GM19467 (cell line): Measurements from ENCODE around the gene ATXN7.

Experiments used
- ATAC-seq: cut with Tn5 transposase; IDR thresholded peaks from one replicate; pipeline ENCODE4 v1.9.1; 2021; ENCODE audit warnings: mild to moderate bottlenecking, moderate library complexity; ENCODE audit not compliant: unreplicated experiment

ATXN7 gene

GRCh38 chr3:63960048-63960711 is 96.5 kb downstream of the ATXN7 start:
- ATAC-seq, result no peak

- ATAC-seq, result peak; percentile 57
Measured at GRCh38 chr3:63961891-63962290, 98.2 kb downstream of the ATXN7 start.

GRCh38 chr3:63963496-63963895 is 99.8 kb downstream of the ATXN7 start:
- ATAC-seq, result no peak

- ATAC-seq, result no peak
Measured at GRCh38 chr3:63964681-63965485, 101.2 kb downstream of the ATXN7 start.

GRCh38 chr3:63966007-63966406 is 102.3 kb downstream of the ATXN7 start:
- ATAC-seq, result no peak

GRCh38 chr3:63966871-63967270 is 103.2 kb downstream of the ATXN7 start:
- no peak for ATAC-seq

GRCh38 chr3:63967675-63968611 is 104.3 kb downstream of the ATXN7 start:
- ATAC-seq, result peak; percentile 74

DNA sequence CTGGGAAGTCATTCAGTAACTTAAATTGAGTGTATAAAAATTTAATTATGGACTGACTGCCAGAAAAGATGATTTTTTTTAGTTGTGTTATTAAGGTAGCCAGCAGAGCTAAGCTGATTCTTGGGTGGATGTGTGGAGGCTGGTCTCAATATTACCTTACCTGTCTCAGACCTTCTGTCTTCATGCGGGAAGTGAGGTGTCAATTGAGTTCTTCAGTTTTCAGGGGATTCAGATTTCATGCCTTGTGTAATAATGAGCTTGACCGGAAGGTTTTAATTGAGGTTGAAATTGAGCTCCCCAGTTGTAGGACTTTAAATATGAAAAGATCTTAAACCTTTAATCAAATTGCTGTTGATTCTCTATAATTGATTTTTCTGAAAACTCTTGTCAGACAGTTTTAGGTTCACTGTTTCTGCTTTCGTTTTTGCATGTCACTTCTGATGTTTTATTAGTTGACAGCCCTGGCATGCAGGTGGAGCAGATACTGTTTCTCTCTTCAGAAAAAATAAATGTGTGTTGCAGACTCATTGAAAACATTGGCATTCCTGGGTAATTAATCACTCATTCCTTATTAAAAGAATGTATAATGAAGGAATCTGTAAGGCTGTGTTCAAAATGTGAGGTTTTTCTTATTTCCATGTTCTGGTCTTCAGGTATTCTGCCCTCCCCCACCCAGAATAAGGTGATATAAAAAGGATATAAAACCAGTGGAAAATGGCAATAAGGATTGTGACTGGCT is 105.1 kb downstream of the ATXN7 start:
- peak; percentile 16 for ATAC-seq

DNA sequence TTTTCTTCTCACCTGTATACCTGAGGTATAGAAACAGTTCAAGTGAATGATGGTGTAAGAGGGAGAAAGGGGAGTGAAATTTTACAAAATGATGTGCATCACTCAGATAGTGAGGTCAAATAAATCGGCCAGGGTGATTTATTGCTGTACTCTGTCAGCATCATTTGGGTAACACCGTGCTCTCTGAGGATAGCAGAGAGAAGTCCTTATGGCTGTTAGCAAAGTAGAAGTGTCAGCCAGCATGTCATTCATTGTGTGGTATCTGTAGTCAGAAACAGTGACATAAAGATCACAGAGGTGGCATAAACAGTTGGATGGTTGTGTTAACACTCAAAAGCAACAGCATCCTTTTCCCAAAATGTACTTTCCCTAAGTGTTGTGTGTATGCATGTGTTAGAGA is 106.2 kb downstream of the ATXN7 start:
- ATAC-seq, result no peak

- ATAC-seq, result no peak
Measured at GRCh38 chr3:63970631-63971475, 107.2 kb downstream of the ATXN7 start.

DNA sequence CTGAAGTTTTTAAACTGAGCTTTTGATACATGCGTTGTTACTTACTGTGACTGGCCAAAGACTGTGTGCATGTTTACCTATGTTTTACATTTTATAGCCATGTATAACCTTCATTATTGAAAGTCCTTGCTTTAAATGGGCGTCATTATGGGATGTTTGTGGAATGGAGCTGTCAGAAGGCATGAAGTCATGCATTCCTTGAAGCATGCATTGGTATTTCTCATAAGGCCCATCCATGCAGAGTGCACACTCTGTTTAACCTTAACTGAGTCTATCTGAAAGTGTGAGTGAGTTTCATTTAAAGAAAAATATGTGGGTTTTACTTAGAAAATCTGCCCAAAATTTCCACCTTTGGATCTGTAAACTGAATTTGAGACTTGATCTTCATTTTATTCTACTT is 108.5 kb downstream of the ATXN7 start:
- no peak for ATAC-seq

- ATAC-seq, result no peak
Measured at GRCh38 chr3:63972987-63973386, 109.3 kb downstream of the ATXN7 start.

- ATAC-seq, result no peak
Measured at GRCh38 chr3:63973406-63973805, 109.7 kb downstream of the ATXN7 start.

GRCh38 chr3:63974451-63974850 is 110.8 kb downstream of the ATXN7 start:
- no peak for ATAC-seq

DNA sequence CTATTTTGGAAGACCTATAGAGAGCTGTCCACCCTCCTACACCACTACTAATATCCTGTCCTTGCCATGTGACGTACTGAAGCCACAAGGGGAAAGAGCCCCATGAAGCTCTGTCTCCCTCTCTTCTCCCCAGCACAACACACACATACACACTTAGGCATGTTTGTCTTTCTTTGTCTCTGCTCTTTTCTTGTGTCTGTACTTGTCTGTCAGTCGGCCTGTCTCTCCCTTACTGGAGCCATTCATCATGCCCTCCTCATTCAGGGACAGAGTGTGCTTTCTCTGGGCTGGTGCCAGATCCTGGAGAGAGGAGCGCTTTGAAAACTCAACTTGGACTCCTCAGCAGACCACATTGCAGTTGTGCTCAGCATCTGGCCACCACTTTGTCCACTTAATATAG is 112.1 kb downstream of the ATXN7 start:
- no peak for ATAC-seq

GRCh38 chr3:63976161-63976871 is 112.6 kb downstream of the ATXN7 start:
- no peak for ATAC-seq

DNA sequence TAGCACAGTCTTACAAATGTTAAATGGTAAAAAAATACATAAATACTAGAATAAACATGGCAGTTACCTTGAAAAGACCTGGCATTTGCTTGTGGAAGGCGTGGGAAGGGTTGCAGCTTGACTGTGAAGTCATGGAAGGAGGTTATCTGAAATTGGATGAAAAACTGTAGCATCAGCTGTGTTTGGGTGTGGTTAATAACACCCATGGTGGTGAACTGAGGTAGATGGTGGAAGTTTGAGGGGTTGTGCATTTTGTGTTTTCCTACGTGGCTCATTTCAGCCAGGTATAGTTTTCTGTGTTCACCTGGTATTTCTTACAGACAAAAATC is 113.2 kb downstream of the ATXN7 start:
- no peak for ATAC-seq

GRCh38 chr3:63977893-63978292 is 114.2 kb downstream of the ATXN7 start:
- no peak for ATAC-seq
